ENCODE results near the gene OPCML. TPM values are rescaled to one million over a fixed set of nuclear protein-coding genes. Genes with fewer than 3 reads are reported as not detected.

The OPCML gene
- total and polyA plus RNA-seq, 2 of the 13 experiments (the other 11 are each of a cell fraction or from before 2014, with no cell fraction given): not detected

DNA sequence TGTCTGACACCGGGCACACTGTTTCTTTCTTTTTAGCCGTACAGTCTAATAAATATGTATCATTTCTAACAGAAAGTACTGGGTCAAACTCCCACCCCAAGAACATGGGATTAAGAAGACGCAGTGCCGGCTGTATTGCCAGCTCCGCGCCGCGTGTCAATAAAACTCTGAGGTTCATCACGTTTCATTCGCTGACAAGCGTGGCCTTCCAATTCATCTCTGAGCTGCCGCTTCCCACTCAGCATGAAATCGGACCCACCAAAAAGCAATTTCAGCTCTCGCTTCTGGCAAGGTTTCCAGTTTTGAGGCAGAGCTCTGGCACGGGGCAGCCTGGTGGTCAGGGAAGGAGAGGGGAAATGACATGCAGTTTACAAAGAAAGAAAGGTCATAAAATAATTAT is 819.8 kb downstream of the OPCML start:
- Histone ChIP-seq H3K36me3 (replicated peaks in 1 of 2; ENCODE audit: control insufficient read depth in 1 of 2, insufficient read depth in 2 of 2, low read length in 2 of 2) (no peaks in the 10 kb centered on the region), H3K4me3 (replicated peaks in 1 of 3; ENCODE audit: insufficient read depth in 1 of 3, low read depth in 2 of 3, low read length in 3 of 3) (no peak overlapping the region), H3K9me3 (ENCODE audit: low read length) (peaks cover 59% of the 10 kb centered on the region), H2AFZ (ENCODE audit: low read length) (no peak overlapping the region), H3K79me2 (ENCODE audit: insufficient read depth, low read length) (no peaks in the 10 kb centered on the region), H3K9ac (ENCODE audit: insufficient read depth, low read depth, low read length) (no peak overlapping the region), H3K27ac (ENCODE audit: extremely low read length, insufficient read depth, low read length) (no peak overlapping the region), H3K4me1 (ENCODE audit: insufficient read depth, low read length) (no peaks in the 10 kb centered on the region), H4K20me1 (ENCODE audit: insufficient read depth, low read length) (no peaks in the 10 kb centered on the region), H3K27me3 (ENCODE audit: control insufficient read depth in 1 of 2, insufficient read depth in 2 of 2, low read length in 2 of 2) (no peaks in the 10 kb centered on the region), H3K4me2 (ENCODE audit: low read depth, low read length) (no peak overlapping the region)
- FAIRE-seq (no peak), DNase-seq (ENCODE audit: low spot score) (no peak), ATAC-seq (no peak)
- WGBS (ENCODE audit: low lambda C conversion rate): 74% methylated on average over 15 of the region's 15 CpGs
- intact Hi-C loops (cut with micrococcal nuclease; ENCODE audit: unreplicated experiment): no loop called here
- ChIA-PET POLR2A (no interaction called here), CTCF (ENCODE audit: low intra/inter-chr PET ratio, low total read pairs) (no interaction called here)
- no TSS peak for BruUV-seq (replicated peaks)
- in situ Hi-C loops (cut with HindIII; ENCODE audit: extremely low pct_ligation_motif_present, low pct_unique_long_range_greater_than_20kb): no loop called here
- TF ChIP-seq ZNF775 (CRISPR knock-in tag; IDR thresholded peaks at IDR 0.05; ENCODE audit: borderline replicate concordance): no peak
- TF ChIP-seq, protein P1, sequence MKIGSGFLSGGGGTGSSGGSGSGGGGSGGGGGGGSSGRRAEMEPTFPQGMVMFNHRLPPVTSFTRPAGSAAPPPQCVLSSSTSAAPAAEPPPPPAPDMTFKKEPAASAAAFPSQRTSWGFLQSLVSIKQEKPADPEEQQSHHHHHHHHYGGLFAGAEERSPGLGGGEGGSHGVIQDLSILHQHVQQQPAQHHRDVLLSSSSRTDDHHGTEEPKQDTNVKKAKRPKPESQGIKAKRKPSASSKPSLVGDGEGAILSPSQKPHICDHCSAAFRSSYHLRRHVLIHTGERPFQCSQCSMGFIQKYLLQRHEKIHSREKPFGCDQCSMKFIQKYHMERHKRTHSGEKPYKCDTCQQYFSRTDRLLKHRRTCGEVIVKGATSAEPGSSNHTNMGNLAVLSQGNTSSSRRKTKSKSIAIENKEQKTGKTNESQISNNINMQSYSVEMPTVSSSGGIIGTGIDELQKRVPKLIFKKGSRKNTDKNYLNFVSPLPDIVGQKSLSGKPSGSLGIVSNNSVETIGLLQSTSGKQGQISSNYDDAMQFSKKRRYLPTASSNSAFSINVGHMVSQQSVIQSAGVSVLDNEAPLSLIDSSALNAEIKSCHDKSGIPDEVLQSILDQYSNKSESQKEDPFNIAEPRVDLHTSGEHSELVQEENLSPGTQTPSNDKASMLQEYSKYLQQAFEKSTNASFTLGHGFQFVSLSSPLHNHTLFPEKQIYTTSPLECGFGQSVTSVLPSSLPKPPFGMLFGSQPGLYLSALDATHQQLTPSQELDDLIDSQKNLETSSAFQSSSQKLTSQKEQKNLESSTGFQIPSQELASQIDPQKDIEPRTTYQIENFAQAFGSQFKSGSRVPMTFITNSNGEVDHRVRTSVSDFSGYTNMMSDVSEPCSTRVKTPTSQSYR (CRISPR knock-in tag; IDR thresholded peaks at IDR 0.05; ENCODE audit: borderline replicate concordance): no peak
- TF ChIP-seq, protein P2, sequence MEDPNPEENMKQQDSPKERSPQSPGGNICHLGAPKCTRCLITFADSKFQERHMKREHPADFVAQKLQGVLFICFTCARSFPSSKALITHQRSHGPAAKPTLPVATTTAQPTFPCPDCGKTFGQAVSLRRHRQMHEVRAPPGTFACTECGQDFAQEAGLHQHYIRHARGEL (CRISPR knock-in tag; IDR thresholded peaks at IDR 0.05): no peak
- no peak for TF ChIP-seq GATAD1 (CRISPR knock-in tag; IDR thresholded peaks at IDR 0.05)
- TF ChIP-seq, protein P3, sequence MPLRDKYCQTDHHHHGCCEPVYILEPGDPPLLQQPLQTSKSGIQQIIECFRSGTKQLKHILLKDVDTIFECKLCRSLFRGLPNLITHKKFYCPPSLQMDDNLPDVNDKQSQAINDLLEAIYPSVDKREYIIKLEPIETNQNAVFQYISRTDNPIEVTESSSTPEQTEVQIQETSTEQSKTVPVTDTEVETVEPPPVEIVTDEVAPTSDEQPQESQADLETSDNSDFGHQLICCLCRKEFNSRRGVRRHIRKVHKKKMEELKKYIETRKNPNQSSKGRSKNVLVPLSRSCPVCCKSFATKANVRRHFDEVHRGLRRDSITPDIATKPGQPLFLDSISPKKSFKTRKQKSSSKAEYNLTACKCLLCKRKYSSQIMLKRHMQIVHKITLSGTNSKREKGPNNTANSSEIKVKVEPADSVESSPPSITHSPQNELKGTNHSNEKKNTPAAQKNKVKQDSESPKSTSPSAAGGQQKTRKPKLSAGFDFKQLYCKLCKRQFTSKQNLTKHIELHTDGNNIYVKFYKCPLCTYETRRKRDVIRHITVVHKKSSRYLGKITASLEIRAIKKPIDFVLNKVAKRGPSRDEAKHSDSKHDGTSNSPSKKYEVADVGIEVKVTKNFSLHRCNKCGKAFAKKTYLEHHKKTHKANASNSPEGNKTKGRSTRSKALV (CRISPR knock-in tag; IDR thresholded peaks at IDR 0.05): no peak
- TF ChIP-seq ZMYM3 (CRISPR knock-in tag; IDR thresholded peaks at IDR 0.05): no peak
- no peak for TF ChIP-seq ZNF256 (CRISPR knock-in tag; conservative IDR thresholded peaks at IDR 0.05)
- TF ChIP-seq NPAS2 (CRISPR knock-in tag; IDR thresholded peaks at IDR 0.05; ENCODE audit: borderline replicate concordance): no peak
- no peak for TF ChIP-seq FOXA1 (IDR thresholded peaks at IDR 0.05)
- TF ChIP-seq FOXA1 (CRISPR knock-in tag; IDR thresholded peaks at IDR 0.05): no peak
- TF ChIP-seq ZNF558 (CRISPR knock-in tag; IDR thresholded peaks at IDR 0.05; ENCODE audit: borderline replicate concordance): no peak
- no peak for TF ChIP-seq ELF4 (CRISPR knock-in tag; IDR thresholded peaks at IDR 0.05; ENCODE audit: borderline replicate concordance)
- TF ChIP-seq SATB2 (CRISPR knock-in tag; IDR thresholded peaks at IDR 0.05): no peak

All from HepG2 (cell line).